Measurements from ENCODE around the gene SLC28A1. TPM values are rescaled to one million over a fixed set of nuclear protein-coding genes. Genes with fewer than 3 reads are reported as not detected.

Gene SLC28A1
- total and polyA plus RNA-seq, 4 donors: 0.09 to 39.7 (median 18.3) TPM

DNA sequence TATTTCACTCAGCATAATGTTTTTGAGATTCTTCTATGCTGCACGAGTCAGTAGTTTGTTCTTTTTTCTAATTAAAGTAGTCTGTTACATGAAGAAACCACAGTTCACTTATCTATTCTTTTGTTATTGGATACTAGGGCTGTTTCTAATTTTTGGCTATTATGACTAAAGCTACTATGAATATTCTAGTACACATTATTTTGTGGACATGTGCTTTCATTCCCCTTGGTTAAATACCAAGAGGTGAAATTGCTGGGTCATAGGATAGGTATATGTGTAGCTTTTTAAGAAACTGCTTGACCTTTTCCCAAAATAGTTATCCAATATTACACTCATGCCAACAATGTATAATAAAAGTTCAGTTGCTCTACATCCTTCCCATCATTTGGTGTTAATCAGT, 106.0 kb downstream of the SLC28A1 start:
- no peak for DNase-seq (ENCODE audit: low spot score)
- Histone ChIP-seq H3K4me1 (ENCODE audit: control insufficient read depth in 4 of 4, insufficient read depth in 4 of 4, low read length in 3 of 4) (peaks cover 0 to 14% (median 8%) of the 10 kb centered on the region in 4 donors), H3K9ac (ENCODE audit: low read depth in 1 of 2, low read length in 2 of 2) (no peak overlapping the region), H3K9me3 (ENCODE audit: control insufficient read depth in 4 of 4, low read length in 3 of 4) (no peaks in the 10 kb centered on the region), H3K27me3 (ENCODE audit: control insufficient read depth in 4 of 4, insufficient read depth in 4 of 4, low read length in 3 of 4) (no peaks in the 10 kb centered on the region), H3K36me3 (ENCODE audit: control insufficient read depth in 4 of 4, insufficient read depth in 3 of 4, low read depth in 1 of 4, low read length in 3 of 4) (no peaks in the 10 kb centered on the region), H3K4me3 (ENCODE audit: low read depth in 1 of 3, low read length in 3 of 3) (no peak overlapping the region), H3K27ac (ENCODE audit: low read depth in 1 of 2, low read length in 2 of 2) (no peak overlapping the region)
- 85% methylated on average over 1 of the region's 1 CpG for whole genome bisulfite sequencing
- TF ChIP-seq, protein P1, sequence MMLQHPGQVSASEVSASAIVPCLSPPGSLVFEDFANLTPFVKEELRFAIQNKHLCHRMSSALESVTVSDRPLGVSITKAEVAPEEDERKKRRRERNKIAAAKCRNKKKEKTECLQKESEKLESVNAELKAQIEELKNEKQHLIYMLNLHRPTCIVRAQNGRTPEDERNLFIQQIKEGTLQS (IDR thresholded peaks at IDR 0.05): no peak
- TF ChIP-seq YY1 (IDR thresholded peaks at IDR 0.05): no peak

DNA sequence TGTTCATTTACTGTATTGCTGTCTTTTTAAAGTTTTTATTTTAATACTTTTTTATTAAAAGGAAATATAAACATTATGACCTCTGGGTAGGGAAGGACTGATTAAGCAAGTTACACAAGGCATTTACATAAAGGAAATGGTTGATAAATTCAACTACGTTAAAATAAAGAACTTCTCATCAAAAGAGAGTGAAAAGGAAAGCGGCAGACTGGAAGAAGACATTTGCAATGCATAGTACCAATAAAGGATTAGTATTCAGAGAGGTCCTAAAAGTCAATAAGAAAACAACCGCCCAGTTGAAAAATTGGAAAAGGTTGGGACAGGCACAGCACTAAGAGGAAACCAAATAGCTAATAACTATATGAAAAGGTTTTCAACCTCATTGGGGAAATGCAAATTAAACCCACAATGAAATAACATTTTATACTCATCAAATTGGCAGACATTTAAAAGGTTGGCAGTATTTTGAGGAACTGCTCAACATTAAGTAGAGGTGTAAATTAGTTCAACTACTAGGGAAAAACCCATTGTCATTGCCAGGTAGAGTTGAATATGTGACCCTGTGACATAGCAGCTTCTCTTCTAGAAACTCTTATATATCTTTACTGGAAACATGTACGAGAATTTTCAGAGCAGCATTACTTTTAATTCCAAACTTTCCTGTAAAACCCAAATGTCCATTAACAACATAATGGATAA, 106.7 kb downstream of the SLC28A1 start:
- Histone ChIP-seq H3K9me3 (ENCODE audit: control insufficient read depth in 4 of 4, low read length in 3 of 4) (no peaks in the 10 kb centered on the region), H3K27me3 (ENCODE audit: control insufficient read depth in 4 of 4, insufficient read depth in 4 of 4, low read length in 3 of 4) (no peaks in the 10 kb centered on the region), H3K36me3 (ENCODE audit: control insufficient read depth in 4 of 4, insufficient read depth in 3 of 4, low read depth in 1 of 4, low read length in 3 of 4) (no peaks in the 10 kb centered on the region), H3K4me3 (ENCODE audit: low read depth in 1 of 3, low read length in 3 of 3) (no peak overlapping the region), H3K27ac (ENCODE audit: low read depth in 1 of 2, low read length in 2 of 2) (no peak overlapping the region), H3K4me1 (ENCODE audit: control insufficient read depth in 4 of 4, insufficient read depth in 4 of 4, low read length in 3 of 4) (peaks cover 0 to 11% (median 5%) of the 10 kb centered on the region in 4 donors), H3K9ac (ENCODE audit: low read depth in 1 of 2, low read length in 2 of 2) (no peak overlapping the region)
- TF ChIP-seq, protein P2, sequence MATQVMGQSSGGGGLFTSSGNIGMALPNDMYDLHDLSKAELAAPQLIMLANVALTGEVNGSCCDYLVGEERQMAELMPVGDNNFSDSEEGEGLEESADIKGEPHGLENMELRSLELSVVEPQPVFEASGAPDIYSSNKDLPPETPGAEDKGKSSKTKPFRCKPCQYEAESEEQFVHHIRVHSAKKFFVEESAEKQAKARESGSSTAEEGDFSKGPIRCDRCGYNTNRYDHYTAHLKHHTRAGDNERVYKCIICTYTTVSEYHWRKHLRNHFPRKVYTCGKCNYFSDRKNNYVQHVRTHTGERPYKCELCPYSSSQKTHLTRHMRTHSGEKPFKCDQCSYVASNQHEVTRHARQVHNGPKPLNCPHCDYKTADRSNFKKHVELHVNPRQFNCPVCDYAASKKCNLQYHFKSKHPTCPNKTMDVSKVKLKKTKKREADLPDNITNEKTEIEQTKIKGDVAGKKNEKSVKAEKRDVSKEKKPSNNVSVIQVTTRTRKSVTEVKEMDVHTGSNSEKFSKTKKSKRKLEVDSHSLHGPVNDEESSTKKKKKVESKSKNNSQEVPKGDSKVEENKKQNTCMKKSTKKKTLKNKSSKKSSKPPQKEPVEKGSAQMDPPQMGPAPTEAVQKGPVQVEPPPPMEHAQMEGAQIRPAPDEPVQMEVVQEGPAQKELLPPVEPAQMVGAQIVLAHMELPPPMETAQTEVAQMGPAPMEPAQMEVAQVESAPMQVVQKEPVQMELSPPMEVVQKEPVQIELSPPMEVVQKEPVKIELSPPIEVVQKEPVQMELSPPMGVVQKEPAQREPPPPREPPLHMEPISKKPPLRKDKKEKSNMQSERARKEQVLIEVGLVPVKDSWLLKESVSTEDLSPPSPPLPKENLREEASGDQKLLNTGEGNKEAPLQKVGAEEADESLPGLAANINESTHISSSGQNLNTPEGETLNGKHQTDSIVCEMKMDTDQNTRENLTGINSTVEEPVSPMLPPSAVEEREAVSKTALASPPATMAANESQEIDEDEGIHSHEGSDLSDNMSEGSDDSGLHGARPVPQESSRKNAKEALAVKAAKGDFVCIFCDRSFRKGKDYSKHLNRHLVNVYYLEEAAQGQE (IDR thresholded peaks at IDR 0.05): no peak
- TF ChIP-seq TAF1 (conservative IDR thresholded peaks at IDR 0.05): no peak
- TF ChIP-seq, protein P3, sequence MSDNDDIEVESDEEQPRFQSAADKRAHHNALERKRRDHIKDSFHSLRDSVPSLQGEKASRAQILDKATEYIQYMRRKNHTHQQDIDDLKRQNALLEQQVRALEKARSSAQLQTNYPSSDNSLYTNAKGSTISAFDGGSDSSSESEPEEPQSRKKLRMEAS (IDR thresholded peaks at IDR 0.05): no peak
- TF ChIP-seq SP1 (IDR thresholded peaks at IDR 0.05): no peak
- no peak for TF ChIP-seq RXRA (IDR thresholded peaks at IDR 0.05)
- TF ChIP-seq NR2F2 (IDR thresholded peaks at IDR 0.05): no peak
- TF ChIP-seq, protein P1 (IDR thresholded peaks at IDR 0.05): no peak
- TF ChIP-seq FOXA1 (IDR thresholded peaks at IDR 0.05): no peak
- TF ChIP-seq, protein P4, sequence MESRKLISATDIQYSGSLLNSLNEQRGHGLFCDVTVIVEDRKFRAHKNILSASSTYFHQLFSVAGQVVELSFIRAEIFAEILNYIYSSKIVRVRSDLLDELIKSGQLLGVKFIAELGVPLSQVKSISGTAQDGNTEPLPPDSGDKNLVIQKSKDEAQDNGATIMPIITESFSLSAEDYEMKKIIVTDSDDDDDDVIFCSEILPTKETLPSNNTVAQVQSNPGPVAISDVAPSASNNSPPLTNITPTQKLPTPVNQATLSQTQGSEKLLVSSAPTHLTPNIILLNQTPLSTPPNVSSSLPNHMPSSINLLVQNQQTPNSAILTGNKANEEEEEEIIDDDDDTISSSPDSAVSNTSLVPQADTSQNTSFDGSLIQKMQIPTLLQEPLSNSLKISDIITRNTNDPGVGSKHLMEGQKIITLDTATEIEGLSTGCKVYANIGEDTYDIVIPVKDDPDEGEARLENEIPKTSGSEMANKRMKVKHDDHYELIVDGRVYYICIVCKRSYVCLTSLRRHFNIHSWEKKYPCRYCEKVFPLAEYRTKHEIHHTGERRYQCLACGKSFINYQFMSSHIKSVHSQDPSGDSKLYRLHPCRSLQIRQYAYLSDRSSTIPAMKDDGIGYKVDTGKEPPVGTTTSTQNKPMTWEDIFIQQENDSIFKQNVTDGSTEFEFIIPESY (IDR thresholded peaks at IDR 0.05): no peak
- no peak for TF ChIP-seq YY1 (IDR thresholded peaks at IDR 0.05)
- TF ChIP-seq, protein P5, sequence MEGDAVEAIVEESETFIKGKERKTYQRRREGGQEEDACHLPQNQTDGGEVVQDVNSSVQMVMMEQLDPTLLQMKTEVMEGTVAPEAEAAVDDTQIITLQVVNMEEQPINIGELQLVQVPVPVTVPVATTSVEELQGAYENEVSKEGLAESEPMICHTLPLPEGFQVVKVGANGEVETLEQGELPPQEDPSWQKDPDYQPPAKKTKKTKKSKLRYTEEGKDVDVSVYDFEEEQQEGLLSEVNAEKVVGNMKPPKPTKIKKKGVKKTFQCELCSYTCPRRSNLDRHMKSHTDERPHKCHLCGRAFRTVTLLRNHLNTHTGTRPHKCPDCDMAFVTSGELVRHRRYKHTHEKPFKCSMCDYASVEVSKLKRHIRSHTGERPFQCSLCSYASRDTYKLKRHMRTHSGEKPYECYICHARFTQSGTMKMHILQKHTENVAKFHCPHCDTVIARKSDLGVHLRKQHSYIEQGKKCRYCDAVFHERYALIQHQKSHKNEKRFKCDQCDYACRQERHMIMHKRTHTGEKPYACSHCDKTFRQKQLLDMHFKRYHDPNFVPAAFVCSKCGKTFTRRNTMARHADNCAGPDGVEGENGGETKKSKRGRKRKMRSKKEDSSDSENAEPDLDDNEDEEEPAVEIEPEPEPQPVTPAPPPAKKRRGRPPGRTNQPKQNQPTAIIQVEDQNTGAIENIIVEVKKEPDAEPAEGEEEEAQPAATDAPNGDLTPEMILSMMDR (IDR thresholded peaks at IDR 0.05; ENCODE audit: low read depth, low read length, missing input control): no peak
- no peak for TF ChIP-seq EGR1 (IDR thresholded peaks at IDR 0.05; ENCODE audit: low read depth in 2 of 2)
- no peak for TF ChIP-seq FOXA2 (IDR thresholded peaks at IDR 0.05)
- no peak for TF ChIP-seq HNF4A (conservative IDR thresholded peaks at IDR 0.05)
- no peak for TF ChIP-seq RAD21 (IDR thresholded peaks at IDR 0.05)
- no peak for TF ChIP-seq HNF4G (IDR thresholded peaks at IDR 0.05)
- no peak for DNase-seq (ENCODE audit: low spot score)
- 81% methylated on average over 4 of the region's 4 CpGs for WGBS
